Measurements from ENCODE around the gene KLHL21.
"Not testable (repeated sequence)": the region's sequence is repeated elsewhere in the genome, so short reads cannot be mapped to it uniquely, and the experiment has no call there.

Gene KLHL21

DNA sequence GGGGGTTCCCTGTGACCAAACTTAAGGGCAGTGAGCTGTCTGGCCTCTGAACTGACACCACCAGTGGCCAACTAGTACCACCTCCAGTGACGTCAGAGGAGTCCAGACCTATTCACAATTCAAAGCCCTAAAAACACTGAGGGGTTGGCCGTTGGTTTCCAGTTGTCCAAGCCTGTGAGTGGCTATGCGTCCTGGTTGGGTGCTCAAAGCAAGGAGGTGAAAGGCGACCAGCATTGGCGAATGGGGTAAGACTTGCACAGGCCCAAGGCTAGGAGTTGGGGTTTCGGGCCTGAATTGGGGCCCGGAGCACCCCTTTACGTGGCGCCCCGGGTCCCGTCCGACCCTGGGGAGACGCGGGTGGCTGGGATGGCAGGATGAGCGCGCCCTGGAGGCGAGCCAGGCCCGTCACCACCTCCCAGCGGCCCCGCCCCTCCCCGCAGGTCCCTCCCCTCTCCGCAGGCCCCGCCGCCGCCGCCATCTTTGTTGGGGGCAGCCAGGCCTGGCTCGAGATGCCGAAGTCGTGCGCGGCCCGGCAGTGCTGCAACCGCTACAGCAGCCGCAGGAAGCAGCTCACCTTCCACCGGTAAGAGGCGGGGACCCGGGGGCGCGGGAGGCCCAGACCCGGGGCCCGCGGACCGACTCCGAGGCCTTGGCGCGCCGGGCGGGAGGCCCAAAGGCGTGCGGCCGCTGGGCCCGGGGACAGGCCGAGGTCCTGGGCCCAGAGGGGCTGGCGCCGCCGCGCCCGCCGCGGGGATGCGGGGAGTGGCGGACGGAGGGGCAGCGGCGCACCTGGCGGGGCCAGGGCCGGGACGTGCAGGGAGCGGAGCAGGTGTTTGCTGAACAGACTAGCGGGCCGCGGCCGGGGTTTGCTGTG is 22.3 kb upstream of the KLHL21 start, which contains the start of gene THAP3:
Gene THAP3 (plus strand): TSS at position 159 of the 874 bp plus-strand sequence. CDS start 351 bp downstream, at position 510.
- peak; percentile 73 for DNase-seq

DNA sequence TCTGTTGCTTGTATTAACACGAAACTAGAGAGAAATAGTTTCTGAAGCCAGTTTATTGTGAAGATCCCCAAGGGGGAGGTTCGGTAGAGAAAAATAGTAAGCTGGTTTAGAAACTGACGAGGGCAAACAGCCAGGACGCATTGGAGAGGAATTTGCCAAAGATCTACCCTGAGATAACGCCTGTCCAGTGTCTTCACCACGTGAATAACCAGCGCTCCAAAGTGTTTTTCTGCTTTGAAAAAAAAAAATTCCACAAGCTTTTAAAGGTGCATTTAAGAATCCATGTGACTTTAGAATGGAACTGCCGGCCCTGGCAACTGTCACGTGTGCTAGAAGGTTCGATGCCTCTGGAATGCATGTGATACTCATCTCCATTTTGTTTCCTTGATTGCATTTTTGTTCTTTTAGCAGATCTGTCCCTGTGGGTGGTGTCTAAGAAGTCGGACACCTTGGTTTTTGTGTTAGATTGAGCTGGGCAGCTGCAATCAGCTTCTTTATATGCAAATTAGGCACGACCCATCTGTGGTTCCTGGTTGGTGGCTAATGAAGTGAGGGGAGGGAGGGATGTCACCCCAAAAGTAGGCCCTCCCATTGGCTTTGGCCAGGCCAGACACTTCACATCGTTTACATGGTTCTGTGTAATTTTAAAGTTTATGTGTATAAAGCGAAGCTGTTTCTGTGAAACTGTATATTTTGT is 20.7 kb upstream of the KLHL21 start:
- DNase-seq = no peak

DNA sequence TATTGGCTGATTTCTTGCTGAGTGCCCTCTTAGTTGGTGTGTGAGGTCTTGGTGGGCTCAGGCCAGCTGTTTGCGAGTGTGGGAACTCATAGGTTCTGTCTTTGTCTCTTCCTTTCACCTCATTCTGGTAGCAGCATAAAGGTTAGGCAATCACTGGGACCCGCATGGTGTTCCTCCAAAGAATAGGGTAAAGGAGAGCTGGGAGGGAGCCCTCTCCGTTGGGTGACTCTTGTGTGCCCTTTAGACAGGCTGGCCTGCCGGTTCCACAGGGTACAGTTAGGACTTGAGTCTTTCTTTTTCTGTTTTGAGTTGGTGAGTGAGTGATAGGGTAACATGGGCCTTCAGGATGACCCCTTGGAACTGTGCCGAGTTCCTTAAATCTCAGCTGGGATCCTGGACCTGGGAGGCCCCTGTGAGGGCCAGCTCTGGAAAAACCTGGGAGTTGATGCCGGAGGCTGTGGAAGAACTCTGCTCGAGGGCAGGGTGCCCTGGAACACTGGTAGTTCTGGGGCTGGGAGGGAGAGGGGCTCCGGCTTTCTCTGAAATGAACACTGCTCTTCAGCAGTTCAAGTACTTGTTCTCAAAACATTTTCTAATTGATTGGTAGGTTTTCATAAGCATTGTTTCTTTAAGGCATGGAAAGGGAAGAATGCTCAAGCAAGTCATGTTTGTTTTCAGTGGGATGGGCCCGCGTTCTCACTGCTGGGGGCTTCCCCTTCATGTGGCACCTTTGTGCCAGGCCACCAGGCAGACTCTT is 19.9 kb upstream of the KLHL21 start:
- no peak for DNase-seq

DNA sequence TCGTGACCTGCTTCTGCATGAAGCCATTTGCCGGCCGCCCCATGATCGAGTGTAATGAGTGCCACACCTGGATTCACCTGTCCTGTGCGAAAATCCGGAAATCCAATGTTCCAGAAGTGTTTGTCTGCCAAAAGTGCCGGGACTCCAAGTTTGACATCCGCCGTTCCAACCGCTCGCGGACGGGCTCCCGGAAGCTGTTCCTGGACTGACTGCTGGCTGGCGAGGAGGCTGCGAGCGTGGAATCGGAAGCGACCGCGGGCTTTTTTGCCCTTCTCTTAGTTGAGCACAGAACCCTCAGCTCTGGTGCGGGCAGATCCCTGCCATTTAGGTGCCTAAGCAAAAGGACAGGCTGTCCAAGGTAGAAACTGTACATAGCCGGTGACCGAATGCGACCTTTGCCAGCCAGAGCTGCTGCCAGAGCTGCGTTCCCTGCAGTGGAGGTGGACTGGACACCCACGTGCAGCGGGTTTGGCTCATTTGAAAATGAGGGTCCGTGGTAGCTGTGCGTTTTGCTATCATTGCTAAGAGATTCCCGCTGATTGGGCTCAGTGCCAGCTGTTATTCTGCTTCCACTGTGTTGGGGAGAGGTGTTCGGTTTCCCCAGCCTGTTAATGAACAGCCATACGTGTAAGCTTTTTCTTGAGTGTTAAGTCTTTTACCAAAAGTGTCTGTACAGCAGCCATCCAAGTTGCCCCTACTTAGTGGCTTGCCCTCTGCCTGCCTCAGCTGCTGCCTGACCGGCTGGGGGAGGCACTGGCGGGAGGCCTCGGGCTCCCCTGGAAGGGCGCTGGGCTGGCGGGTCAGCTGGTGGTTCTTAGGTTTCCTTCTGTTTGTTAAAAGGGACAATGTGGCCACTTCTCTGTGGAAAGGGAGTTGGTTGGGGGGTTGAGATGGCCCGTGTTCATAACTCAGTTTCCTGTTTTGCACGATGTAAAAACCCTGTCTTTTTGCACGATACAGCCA is 19.0 kb upstream of the KLHL21 start:
- DNase-seq = no peak

DNA sequence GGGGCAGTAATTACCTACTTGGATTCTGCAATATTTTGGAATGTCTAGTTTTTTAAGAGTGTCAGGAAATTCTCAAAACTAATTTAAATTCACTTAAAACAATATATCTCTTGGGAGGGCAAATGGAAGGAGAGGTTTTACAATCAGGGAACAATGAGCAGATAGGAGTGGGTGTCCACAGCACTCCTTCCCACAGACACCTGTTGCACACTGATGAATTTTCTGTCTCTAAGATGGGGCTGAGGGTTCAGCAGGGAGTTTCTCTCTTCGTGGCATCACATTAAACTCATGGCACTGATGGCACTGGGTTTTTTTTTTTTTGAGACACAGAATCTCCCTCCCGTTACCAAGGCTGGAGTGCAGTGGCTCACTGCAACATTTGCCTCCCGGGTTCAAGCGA is 16.4 kb upstream of the KLHL21 start:
- no peak for DNase-seq

DNA sequence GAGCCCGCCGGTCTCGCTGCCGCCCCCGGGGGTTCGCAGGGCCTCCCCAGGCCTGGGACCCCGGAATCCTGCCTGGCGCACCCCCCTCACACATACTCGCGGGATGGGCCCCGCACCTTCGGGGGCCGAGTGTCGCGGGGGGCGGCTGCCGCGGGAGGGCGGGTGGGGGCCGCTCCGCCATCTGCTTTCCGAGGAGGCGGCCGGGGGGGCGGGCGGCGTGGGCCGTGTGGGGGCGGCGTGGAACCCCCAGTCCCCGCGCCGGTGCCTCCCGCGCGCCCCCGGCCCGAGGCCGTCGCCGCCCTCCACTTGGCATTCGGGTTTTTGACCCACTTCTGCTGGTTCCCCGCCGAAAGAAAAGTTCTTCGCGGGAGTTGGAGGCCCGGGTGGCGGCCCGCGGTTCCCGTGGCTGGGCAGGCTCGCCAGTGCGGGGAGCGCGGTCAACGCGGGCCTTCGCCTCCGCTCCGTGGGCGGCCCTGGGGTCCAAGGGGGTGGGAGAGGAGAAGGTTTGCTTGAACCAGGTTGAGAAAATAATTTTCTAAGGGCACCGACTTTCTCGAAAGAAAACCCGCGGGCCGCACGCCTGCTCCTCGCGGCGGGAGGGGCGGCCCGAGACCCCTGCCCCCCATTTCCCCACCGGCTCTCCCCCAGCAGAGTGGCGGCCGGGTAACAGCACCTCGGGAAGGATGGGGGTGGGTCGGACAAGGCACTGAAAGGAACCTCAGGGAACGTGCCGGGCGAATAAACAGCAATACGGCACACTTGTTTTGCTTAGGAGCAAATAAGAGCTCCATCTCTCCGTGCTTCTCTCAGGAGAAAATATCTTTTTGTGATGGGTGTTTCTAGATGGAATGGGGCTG is 12.5 kb upstream of the KLHL21 start:
- DNase-seq = no peak

DNA sequence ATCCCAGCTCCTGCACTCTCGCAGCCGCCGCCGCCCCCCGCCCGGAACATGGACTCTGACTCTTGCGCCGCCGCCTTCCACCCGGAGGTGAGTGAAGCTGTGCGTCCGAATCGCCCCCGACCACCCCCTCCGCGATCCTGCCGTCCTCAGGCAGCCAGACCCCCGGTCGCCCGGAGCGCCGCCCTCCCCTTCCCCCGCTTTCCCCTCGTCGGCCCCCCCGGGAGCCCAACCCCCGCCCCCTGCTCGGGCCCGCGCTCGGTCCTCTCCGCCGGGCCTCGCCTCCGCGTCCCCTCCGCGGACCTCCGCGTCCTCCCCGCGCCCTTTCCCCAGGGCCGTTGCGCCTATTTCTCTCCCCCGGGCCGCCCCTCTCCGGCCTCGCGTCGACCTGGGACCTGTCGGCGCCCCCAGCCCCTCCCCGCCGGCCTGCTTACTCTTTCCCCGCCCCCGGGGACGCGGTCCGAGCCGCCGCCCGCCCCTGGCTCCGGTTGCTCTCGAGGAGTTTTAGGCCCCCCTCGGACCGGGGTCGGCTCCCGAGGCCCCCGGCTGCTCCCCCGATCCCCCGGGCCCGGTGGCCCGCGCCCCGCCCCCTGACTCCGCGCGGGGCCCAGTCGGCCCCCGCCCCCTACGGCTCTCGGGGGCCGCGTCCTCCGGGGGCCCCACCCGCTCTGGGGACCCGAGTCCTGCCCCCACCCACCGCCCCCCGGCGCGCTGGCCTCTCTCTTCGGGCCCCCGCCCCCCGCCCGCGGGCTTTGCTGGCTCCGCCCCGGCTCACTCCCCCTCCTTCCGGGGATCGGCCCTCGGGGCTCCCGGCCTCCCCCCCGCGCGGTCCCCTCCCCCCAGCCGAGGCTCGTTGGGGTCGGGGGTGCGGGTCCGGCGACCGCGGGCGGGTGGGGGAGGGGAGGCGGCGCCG is 11.6 kb upstream of the KLHL21 start:
- no peak for DNase-seq

DNA sequence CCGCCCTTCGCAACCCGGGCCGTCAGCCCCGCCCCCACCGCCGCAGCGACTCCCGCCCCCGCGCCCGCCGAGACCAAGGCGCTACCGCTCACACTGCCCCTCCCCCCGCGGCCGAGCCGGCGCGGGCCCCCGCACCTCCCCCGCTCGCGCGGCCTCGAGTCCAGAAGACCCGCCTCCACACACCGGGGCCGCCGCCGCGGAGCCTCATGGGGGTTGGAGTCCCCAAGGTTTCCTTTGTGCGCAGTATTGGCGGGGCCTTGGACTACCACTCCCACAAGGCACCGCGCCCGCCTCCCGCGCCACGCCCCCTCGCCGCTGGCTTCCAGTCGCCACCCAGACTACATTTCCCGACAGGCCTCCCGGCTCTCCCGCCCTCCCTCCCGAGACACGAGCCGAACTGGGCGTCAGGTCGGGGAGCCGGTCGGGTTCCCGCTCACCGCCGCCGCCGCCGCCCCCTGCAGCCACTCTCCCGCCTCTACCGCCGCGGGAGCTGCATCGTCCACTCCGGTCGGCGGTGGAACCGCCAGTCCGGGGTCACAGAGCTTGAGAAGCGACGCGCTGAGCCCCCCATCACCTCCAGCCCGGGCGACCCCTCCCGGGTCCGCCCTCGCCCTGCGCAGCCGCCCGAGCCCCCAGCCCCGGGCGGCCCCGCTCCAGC is 10.8 kb upstream of the KLHL21 start, which contains the start of gene PHF13:
Gene PHF13 (plus strand): TSS at position 371 of the 658 bp plus-strand sequence. CDS start 336 bp downstream, outside the sequence.
- peak; percentile 95 for DNase-seq

DNA sequence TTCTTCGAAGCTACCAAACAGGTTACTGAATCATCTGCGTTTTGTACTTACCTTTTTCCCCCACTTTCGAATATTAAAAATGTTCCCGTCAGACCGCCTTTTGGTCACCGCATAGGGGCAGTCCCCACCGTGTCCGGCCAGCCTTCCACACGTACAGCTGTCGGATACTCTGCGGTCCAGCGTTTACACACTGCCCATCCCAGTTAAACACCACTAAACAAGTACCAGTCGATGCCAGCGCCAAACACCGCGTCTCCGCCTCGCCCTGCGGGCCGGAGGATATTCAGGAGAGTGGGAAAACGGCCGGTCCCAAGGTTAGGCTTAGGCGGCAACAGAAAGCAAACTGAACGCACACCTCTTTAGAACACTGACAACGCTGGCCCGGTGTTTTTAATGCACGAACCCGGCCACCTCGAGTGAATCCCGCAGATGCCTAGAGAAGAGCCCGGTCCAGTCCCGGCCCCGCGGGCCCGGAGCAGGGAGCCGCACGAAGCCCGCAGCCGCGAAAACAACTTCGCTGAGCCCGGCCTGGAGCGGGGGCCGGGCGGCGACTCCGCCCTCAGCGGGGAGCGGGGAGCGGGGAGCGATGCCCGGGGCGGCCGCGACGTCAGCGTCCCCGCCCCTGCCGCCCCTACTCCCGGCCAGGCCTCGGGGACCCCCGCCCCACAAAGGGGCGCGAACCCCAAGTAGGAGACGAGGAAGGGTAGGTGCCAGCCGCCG is 10.1 kb upstream of the KLHL21 start:
- DNase-seq = no peak

DNA sequence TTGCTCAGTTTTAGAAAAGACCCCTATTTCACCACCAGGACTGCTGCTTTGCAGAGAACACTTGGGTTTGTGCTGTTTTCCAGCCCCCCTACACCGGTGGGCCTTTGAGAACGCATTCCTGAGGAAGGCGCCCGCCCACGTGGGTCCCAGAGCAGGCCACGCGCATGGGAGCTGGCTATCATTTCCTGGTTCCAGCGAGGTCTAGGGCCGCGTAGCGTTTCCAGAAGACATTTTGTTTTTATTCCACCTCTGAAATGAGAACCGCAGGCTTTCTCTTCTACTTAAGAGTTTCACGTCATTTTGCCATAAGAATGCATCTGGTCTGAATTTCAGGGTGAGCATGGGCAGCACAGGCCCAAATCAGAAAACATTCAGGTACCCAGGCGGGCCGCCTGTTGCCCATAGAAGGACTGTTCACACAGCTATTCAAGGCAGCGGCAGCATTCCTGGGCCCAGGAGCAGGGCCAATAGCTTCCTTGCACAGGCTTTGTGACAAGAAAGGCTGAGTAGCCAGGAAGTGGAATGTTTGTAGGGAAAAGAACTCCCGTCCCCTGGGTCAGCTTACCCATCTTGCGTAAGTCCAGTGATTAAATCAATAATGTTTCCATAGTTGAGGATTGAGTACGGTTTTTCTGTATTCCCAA is 1.4 kb upstream of the KLHL21 start:
- DNase-seq = no peak

DNA sequence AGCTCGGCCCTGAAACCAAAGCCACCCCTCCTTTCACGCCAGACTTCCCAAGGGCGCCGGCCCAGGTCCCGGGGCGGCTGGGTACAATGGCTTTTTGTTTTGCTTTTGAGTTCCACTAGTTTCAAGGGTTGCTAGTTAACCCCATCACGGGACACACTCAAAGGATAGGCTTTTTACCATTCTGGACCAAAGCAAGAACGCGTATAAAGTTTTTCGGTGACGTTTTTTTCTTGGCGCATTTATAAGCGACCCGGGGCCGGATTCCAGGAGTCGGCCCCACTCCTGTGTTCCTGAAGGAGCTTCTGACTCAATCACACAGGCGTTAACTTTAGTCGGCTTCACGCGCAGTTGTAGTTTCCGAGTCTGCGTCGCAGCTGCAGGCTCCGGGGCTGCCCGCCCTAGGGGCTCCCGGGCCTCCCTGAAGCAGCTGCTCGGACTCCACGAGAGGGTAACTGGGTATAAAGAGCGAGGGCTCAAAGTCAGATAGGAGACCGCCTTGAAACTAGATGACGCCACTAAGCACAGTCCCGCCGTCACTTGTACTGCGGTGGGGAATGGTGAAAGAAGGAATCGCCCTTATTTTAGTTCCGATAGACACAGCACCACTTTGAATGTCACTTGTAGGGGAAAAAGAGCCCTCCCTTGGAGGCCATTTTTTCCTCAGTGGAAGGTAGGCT is 707 bp upstream of the KLHL21 start:
- DNase-seq = no peak

DNA sequence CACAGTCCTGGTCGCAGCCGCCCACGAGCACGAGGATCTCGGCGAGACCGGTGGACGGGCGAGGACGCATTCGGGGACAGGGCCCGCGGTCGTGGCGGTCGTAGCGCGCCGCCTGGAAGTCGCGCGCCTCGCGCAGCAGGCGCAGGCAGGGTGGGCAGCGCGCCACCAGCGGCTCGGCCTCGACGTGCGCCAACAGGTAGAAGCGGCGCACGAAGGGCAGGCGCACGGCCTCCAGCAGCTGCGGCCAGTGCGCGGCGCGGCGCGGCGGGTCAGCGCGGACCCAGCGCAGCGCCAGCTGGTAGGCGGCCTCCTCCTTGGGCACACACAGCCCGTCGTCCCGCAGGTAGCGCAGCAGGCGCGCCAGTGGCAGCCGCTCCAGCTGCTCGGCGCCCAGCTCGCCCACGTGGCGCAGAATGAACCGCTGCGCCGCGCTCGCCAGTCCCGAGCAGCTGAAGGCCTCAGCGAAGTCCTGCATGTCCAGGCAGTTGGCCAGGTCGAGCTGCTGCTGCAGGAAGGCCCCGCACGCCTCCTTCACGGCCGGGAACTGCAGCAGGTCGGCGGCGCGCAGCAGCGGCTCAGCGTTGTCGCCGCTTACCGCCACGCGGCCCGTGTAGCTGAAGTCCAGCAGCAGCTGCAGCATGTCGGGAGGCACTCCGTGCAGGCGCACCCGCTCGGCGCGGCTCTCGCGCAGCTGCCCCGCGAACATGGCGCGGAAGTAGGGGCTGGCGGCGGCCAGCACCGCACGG is 573 bp downstream of the KLHL21 start:
- no peak for DNase-seq

DNA sequence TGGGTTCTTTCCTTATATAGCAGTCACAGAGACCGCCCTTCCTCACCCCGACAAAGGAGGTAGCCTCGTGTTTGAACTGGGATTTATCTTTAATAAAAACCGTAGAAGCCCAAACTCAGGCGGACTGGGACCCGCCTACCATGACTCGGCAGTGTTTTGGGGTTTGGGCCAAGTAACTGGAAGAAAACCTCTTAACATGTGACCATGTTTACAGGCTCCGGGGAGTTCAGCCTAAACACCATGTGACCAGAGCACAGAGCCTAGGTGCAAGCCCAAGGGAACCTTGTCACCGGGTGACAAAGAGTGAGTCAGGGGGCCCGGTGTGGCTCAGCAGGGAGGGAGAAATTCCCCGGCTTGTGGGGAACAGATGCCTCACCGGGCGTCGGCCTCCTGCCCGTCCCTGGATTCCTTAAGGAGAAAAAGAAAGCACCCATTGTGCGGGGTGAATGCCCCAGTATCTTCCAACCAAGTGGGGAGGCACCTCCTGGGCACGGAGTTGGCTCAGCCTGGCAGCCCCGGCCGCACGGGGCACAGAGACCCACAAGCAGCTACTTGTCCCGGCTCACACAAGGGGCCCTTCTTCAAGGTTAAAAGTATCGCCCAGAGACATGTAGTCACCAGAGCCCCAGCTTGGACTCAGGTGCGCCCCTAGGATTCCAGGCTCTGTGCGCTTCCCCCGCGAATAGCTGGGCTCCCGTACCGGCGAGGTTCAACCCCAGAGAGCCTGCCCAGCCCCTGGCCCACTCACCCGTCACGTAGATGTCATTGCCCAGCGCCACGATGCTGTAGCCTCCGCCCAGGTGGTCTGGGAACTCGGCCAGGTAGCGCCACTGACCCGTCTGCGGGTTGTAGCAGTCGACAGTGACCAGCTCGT is 1.4 kb downstream of the KLHL21 start:
- DNase-seq = peak; percentile 59

DNA sequence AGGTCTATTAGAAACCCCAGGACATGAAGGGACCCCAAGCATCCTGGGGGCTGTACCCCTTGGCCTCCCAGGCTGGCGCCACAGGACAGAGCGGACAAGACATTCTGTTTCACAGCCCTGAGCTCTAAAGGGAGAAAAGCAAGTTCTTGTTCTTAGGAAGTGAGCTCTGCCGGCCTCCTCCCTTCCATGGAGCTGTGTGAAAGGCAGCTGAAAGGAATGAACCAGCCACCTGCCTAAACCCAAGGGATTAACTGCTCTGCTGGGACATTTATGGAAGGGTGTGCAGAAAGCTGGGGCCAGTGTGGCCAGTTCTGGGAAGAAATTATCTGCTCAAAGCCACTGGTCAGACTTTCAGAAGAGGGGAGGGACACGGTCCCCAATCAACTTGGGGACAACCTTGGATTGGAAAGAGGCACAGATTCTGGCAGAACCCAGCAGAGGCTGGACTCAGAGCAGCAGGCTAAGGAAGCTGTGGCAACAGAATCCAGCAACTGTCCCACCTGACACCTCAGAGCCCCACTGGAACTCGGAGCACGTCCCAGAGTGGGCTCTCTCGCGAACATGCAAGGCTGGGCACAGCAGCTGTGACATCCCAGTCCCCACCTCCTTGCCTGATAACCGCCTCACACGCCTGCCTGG is 2.1 kb downstream of the KLHL21 start:
- DNase-seq = no peak

DNA sequence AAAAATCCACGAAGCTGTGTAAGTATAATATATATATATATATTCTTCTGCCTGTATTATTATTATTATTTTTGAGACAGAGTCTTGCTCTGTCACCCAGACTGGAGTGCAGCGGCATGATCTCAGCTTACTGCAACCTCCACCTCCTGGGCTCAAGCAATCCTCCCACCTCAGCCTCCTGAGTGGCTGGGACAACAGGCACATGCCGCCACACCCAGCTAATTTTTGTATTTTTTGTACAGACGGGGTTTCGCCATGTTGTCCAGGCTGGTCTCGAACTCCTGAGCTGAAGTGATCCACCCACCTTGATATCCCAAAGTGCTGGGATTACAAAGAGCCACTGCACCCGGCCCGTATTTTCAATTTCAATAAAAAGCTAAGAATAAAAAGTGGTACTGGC is 2.7 kb downstream of the KLHL21 start:
- DNase-seq = not testable (repeated sequence)
